ENCODE measurements around the gene MIGA2.
"Not testable (repeated sequence)": the region's sequence is repeated elsewhere in the genome, so short reads cannot be mapped to it uniquely, and the experiment has no call there.

Gene MIGA2

GRCh38 chr9:129109537-129109903 lies 73.1 kb downstream of the MIGA2 start:
- DNase-seq (ENCODE audit: insufficient read length), result no peak
- TF ChIP-seq POLR2AphosphoS5 (IDR thresholded peaks at IDR 0.05; ENCODE audit: low read depth, low read length) (no peak), TAF1 (IDR thresholded peaks at IDR 0.05; ENCODE audit: borderline replicate concordance, low read depth, low read length) (no peak), POLR2A (IDR thresholded peaks at IDR 0.05; ENCODE audit: low read depth, low read length) (no peak)
- no peak for FAIRE-seq

- TF ChIP-seq TAF1 (IDR thresholded peaks at IDR 0.05; ENCODE audit: borderline replicate concordance, low read depth, low read length), result no peak
- DNase-seq (ENCODE audit: insufficient read length) (peak; percentile 45), FAIRE-seq (no peak)
Observed at GRCh38 chr9:129109952-129110739, 73.7 kb downstream of the MIGA2 start.

GRCh38 chr9:129110740-129111527 lies 74.5 kb downstream of the MIGA2 start, which contains the start of the genes CRAT and PTPA:
Gene CRAT (minus strand): TSS chr9:129110793. CDS start chr9:129110509, 284 bp downstream.
Gene PTPA (plus strand): TSS chr9:129111415. CDS start chr9:129111601, 186 bp downstream.
- TF ChIP-seq POLR2AphosphoS5 (IDR thresholded peaks at IDR 0.05; ENCODE audit: low read depth, low read length), result peak; percentile 94
- TF ChIP-seq TAF1 (IDR thresholded peaks at IDR 0.05; ENCODE audit: borderline replicate concordance, low read depth, low read length), result peak; percentile 80
- peak; percentile 90 for TF ChIP-seq POLR2A (IDR thresholded peaks at IDR 0.05; ENCODE audit: low read depth, low read length)
- DNase-seq (ENCODE audit: insufficient read length) (peak; percentile 100), FAIRE-seq (peak; percentile 96)

GRCh38 chr9:129111528-129112151 lies 75.2 kb downstream of the MIGA2 start:
- FAIRE-seq, result no peak
- DNase-seq (ENCODE audit: insufficient read length), result no peak
- TF ChIP-seq POLR2AphosphoS5 (IDR thresholded peaks at IDR 0.05; ENCODE audit: low read depth, low read length) (no peak), POLR2A (IDR thresholded peaks at IDR 0.05; ENCODE audit: low read depth, low read length) (no peak), TAF1 (IDR thresholded peaks at IDR 0.05; ENCODE audit: borderline replicate concordance, low read depth, low read length) (no peak)

GRCh38 chr9:129112526-129112925 lies 76.1 kb downstream of the MIGA2 start:
- FAIRE-seq; DNase-seq (ENCODE audit: insufficient read length): not testable (repeated sequence)

- no peak for TF ChIP-seq TAF1 (IDR thresholded peaks at IDR 0.05; ENCODE audit: borderline replicate concordance, low read depth, low read length)
- TF ChIP-seq POLR2A (IDR thresholded peaks at IDR 0.05; ENCODE audit: low read depth, low read length), result no peak
- no peak for TF ChIP-seq POLR2AphosphoS5 (IDR thresholded peaks at IDR 0.05; ENCODE audit: low read depth, low read length)
- DNase-seq (ENCODE audit: insufficient read length) (no peak), FAIRE-seq (no peak)
Observed at GRCh38 chr9:129113645-129114304, 77.3 kb downstream of the MIGA2 start.

GRCh38 chr9:129118799-129119198 lies 82.4 kb downstream of the MIGA2 start:
- DNase-seq (ENCODE audit: insufficient read length), result no peak
- no peak for TF ChIP-seq POLR2AphosphoS5 (IDR thresholded peaks at IDR 0.05; ENCODE audit: low read depth, low read length)
- no peak for TF ChIP-seq TAF1 (IDR thresholded peaks at IDR 0.05; ENCODE audit: borderline replicate concordance, low read depth, low read length)
- no peak for TF ChIP-seq POLR2A (IDR thresholded peaks at IDR 0.05; ENCODE audit: low read depth, low read length)
- FAIRE-seq, result no peak

- no peak for TF ChIP-seq POLR2AphosphoS5 (IDR thresholded peaks at IDR 0.05; ENCODE audit: low read depth, low read length)
- no peak for TF ChIP-seq TAF1 (IDR thresholded peaks at IDR 0.05; ENCODE audit: borderline replicate concordance, low read depth, low read length)
- no peak for TF ChIP-seq POLR2A (IDR thresholded peaks at IDR 0.05; ENCODE audit: low read depth, low read length)
- DNase-seq (ENCODE audit: insufficient read length), result no peak
- FAIRE-seq, result no peak
Observed at GRCh38 chr9:129121483-129121882, 85.1 kb downstream of the MIGA2 start.

Data from GM12892 (cell line).